Activated T-cell treated with anti-CD3 and anti-CD28 coated beads for 24 hours (primary cell): ENCODE measurements around the gene ILDR1.

Experiments
- DNase-seq: peaks from one replicate; pipeline ENCODE4 v3.0.0-alpha.2; 2020; ENCODE audit warnings: low read depth

The ILDR1 gene

GRCh38 chr3:121992601-121993560, 29.2 kb downstream of the ILDR1 start:
- DNase-seq: no peak

- no peak for DNase-seq
Observed at GRCh38 chr3:121989943-121990342, 32.1 kb downstream of the ILDR1 start.

GRCh38 chr3:121988146-121988545, 33.9 kb downstream of the ILDR1 start:
- no peak for DNase-seq

- no peak for DNase-seq
Observed at GRCh38 chr3:121985846-121986245, 36.2 kb downstream of the ILDR1 start.

- no peak for DNase-seq
Observed at GRCh38 chr3:121981473-121981872, 40.6 kb downstream of the ILDR1 start.

- no peak for DNase-seq
Observed at GRCh38 chr3:121980450-121980796, 41.6 kb downstream of the ILDR1 start.

- no peak for DNase-seq
Observed at GRCh38 chr3:121979734-121980449, 42.2 kb downstream of the ILDR1 start.

GRCh38 chr3:121979246-121979645, 42.8 kb downstream of the ILDR1 start:
- DNase-seq: no peak

GRCh38 chr3:121976727-121977126, 45.3 kb downstream of the ILDR1 start:
- DNase-seq: no peak

GRCh38 chr3:121975702-121976302, 46.2 kb downstream of the ILDR1 start:
- no peak for DNase-seq

GRCh38 chr3:121974601-121975111, 47.4 kb downstream of the ILDR1 start:
- no peak for DNase-seq

- no peak for DNase-seq
Observed at GRCh38 chr3:121970047-121970446, 52.0 kb downstream of the ILDR1 start.

- no peak for DNase-seq
Observed at GRCh38 chr3:121969631-121970030, 52.4 kb downstream of the ILDR1 start.

GRCh38 chr3:121963608-121964007, 58.4 kb downstream of the ILDR1 start:
- DNase-seq: no peak

GRCh38 chr3:121962443-121962842, 59.6 kb downstream of the ILDR1 start:
- DNase-seq: no peak

- DNase-seq: no peak
Observed at GRCh38 chr3:121961283-121961682, 60.8 kb downstream of the ILDR1 start.

- DNase-seq: no peak
Observed at GRCh38 chr3:121958801-121959200, 63.2 kb downstream of the ILDR1 start.

- no peak for DNase-seq
Observed at GRCh38 chr3:121957674-121958415, 64.2 kb downstream of the ILDR1 start.

GRCh38 chr3:121956363-121956762, 65.7 kb downstream of the ILDR1 start:
- DNase-seq: no peak

- DNase-seq: no peak
Observed at GRCh38 chr3:121951291-121951919, 70.6 kb downstream of the ILDR1 start.

GRCh38 chr3:121948641-121949040, 73.4 kb downstream of the ILDR1 start:
- DNase-seq: no peak
